WTC11 (cell line): Measurements from ENCODE around the gene RXRA. TPM values are rescaled to one million over a fixed set of nuclear protein-coding genes. Genes with fewer than 3 reads are reported as not detected.

Source experiments
- ATAC-seq: fragments of 200-7000 bp; cut with Tn5 transposase; 2 replicates; pipeline ENCODE4 v1.10.0; 2021; ENCODE audit warnings: mild to moderate bottlenecking, moderate library complexity
- CTCF ChIA-PET: fragments of 300-600 bp; sonication (Branson Sonifier 250); formaldehyde crosslinking; loops from one replicate; lab custom pipeline; 2021; ENCODE audit warnings: antibody characterized with exemption; lab: Charles Lee
- POLR2A ChIA-PET: fragments of 350-600 bp; sonication (Branson Sonifier 250); formaldehyde crosslinking; loops from one replicate; lab custom pipeline; 2021; ENCODE audit warnings: antibody characterized with exemption; lab: Charles Lee
- DNase-seq: peaks from one replicate; pipeline ENCODE4 v3.0.0; 2021; ENCODE audit warnings: low spot score
- H3K27ac Mint-ChIP-seq: 2 replicates; pipeline ENCODE4 v1.8.0; 2021; ENCODE audit warnings: mixed read lengths
- H3K27me3 Mint-ChIP-seq: 2 replicates; pipeline ENCODE4 v1.8.0; 2021; ENCODE audit warnings: low read depth, mild to moderate bottlenecking, moderate library complexity, mixed read lengths
- H3K36me3 Mint-ChIP-seq: 2 replicates; pipeline ENCODE4 v1.8.0; 2021; ENCODE audit warnings: mixed read lengths
- H3K4me1 Mint-ChIP-seq: 2 replicates; pipeline ENCODE4 v1.8.0; 2022; ENCODE audit warnings: mixed read lengths
- H3K4me3 Mint-ChIP-seq: 2 replicates; pipeline ENCODE4 v1.8.0; 2021; ENCODE audit warnings: mild to moderate bottlenecking, moderate library complexity, mixed read lengths
- H3K9me3 Mint-ChIP-seq: 2 replicates; pipeline ENCODE4 v1.8.0; 2021; ENCODE audit warnings: mixed read lengths
- ATF1 ChIP-seq: sonication (generic); formaldehyde crosslinking; IDR thresholded peaks from 2 replicates; pipeline ENCODE4 v1.8.1; 2023; ENCODE audit warnings: mild to moderate bottlenecking, moderate library complexity, missing genetic modification reagents
- ATF3 ChIP-seq: sonication (generic); formaldehyde crosslinking; conservative IDR thresholded peaks from 2 replicates; pipeline ENCODE4 v1.8.1; 2022; ENCODE audit warnings: mild to moderate bottlenecking, missing genetic modification reagents
- ATF6 ChIP-seq: sonication (generic); formaldehyde crosslinking; IDR thresholded peaks from 2 replicates; pipeline ENCODE4 v1.8.1; 2023; ENCODE audit warnings: mild to moderate bottlenecking, missing genetic modification reagents
- CBFB ChIP-seq: sonication (generic); formaldehyde crosslinking; IDR thresholded peaks from 2 replicates; pipeline ENCODE4 v1.8.1; 2022; ENCODE audit warnings: mild to moderate bottlenecking, low read depth, missing genetic modification reagents
- CREM ChIP-seq: sonication (generic); formaldehyde crosslinking; IDR thresholded peaks from 2 replicates; pipeline ENCODE4 v1.8.1; 2022; ENCODE audit warnings: mild to moderate bottlenecking, missing genetic modification reagents, moderate library complexity
- E2F4 ChIP-seq: sonication (generic); formaldehyde crosslinking; IDR thresholded peaks from 2 replicates; pipeline ENCODE4 v1.8.1; 2022; ENCODE audit warnings: low read depth, mild to moderate bottlenecking, moderate library complexity, missing genetic modification reagents, borderline replicate concordance
- EMX1 ChIP-seq: fragments of 250-450 bp; sonication (Bioruptor Pico); IDR thresholded peaks from 2 replicates; pipeline ENCODE4 v1.8.0; 2021; ENCODE audit warnings: mild to moderate bottlenecking
- ERG ChIP-seq: fragments of 250-450 bp; sonication (Bioruptor Pico); IDR thresholded peaks from 2 replicates; pipeline ENCODE4 v1.8.0; 2021; ENCODE audit warnings: mild to moderate bottlenecking
- FOXP1 ChIP-seq: sonication (generic); formaldehyde crosslinking; IDR thresholded peaks from 2 replicates; pipeline ENCODE4 v1.8.0; 2022; ENCODE audit warnings: missing genetic modification reagents, mild to moderate bottlenecking, moderate library complexity, borderline replicate concordance
- IRF1 ChIP-seq: sonication (generic); formaldehyde crosslinking; IDR thresholded peaks from 2 replicates; pipeline ENCODE4 v1.8.0; 2023; ENCODE audit warnings: missing genetic modification reagents
- PREB ChIP-seq: sonication (generic); formaldehyde crosslinking; IDR thresholded peaks from 2 replicates; pipeline ENCODE4 v1.8.1; 2022; ENCODE audit warnings: mild to moderate bottlenecking, missing genetic modification reagents, moderate library complexity, borderline replicate concordance
- RORB ChIP-seq: fragments of 250-450 bp; sonication (Bioruptor Pico); IDR thresholded peaks from 2 replicates; pipeline ENCODE4 v1.9.0; 2021; ENCODE audit warnings: mild to moderate bottlenecking
- ZMAT4 ChIP-seq: fragments of 250-450 bp; sonication (Bioruptor Pico); IDR thresholded peaks from 2 replicates; pipeline ENCODE4 v1.9.0; 2021; ENCODE audit warnings: mild to moderate bottlenecking
- ZNF121 ChIP-seq: sonication (generic); formaldehyde crosslinking; IDR thresholded peaks from 2 replicates; pipeline ENCODE4 v1.8.0; 2023; ENCODE audit warnings: missing genetic modification reagents
- ZNF232 ChIP-seq: sonication (generic); formaldehyde crosslinking; IDR thresholded peaks from 2 replicates; pipeline ENCODE4 v1.8.0; 2022; ENCODE audit warnings: mild to moderate bottlenecking, missing genetic modification reagents
- ZNF263 ChIP-seq: sonication (generic); formaldehyde crosslinking; IDR thresholded peaks from 2 replicates; pipeline ENCODE4 v1.8.1; 2022; ENCODE audit warnings: low read depth, mild to moderate bottlenecking, moderate library complexity, missing genetic modification reagents
- ZNF396 ChIP-seq: fragments of 250-450 bp; sonication (Bioruptor Pico); IDR thresholded peaks from 2 replicates; pipeline ENCODE4 v1.8.0; 2021; ENCODE audit warnings: mild to moderate bottlenecking, moderate library complexity, borderline replicate concordance
- ZNF423 ChIP-seq: fragments of 250-450 bp; sonication (Bioruptor Pico); IDR thresholded peaks from 2 replicates; pipeline ENCODE4 v2.1.2; 2022; ENCODE audit warnings: mild to moderate bottlenecking, moderate library complexity
- total RNA-seq: library from RNA; stranded (reverse); gene quantifications from 3 replicates; pipeline ENCODE4 v1.2.3, GENCODE V29; 2021

The RXRA gene
- total RNA-seq, 1 experiment from 2014 or later = 27.5 TPM

GRCh38 chr9:134351606-134352176 is 25.4 kb downstream of the RXRA start (continued):
- TF ChIP-seq E2F4 (CRISPR knock-in tag) (no peak), IRF1 (CRISPR knock-in tag) (no peak), ZNF423 (CRISPR knock-in tag) (no peak), EMX1 (CRISPR knock-in tag) (no peak), ZNF263 (no peak), FOXP1 (CRISPR knock-in tag) (no peak), ZNF232 (no peak), ZNF396 (CRISPR knock-in tag) (no peak), ERG (CRISPR knock-in tag) (no peak), CBFB (no peak), ZMAT4 (no peak), CREM (CRISPR knock-in tag) (no peak), ATF6 (no peak)

- peaks cover 7% of the 10 kb centered on the region; the same call in 1 of the 2 replicates for H3K4me1 Mint-ChIP-seq
- ATAC-seq = no peak
- H3K36me3 Mint-ChIP-seq = no peaks in the 10 kb centered on the region
- no peak for TF ChIP-seq ATF1 (CRISPR knock-in tag)
- TF ChIP-seq, all 79 proteins: peak for 0
- no peaks in the 10 kb centered on the region for H3K27me3 Mint-ChIP-seq
- peak overlapping the region; percentile 89; the same call in 1 of the 2 replicates for H3K27ac Mint-ChIP-seq
- no peak for DNase-seq
- H3K9me3 Mint-ChIP-seq = no peaks in the 10 kb centered on the region
- H3K4me3 Mint-ChIP-seq = no peak overlapping the region
- ChIA-PET POLR2A (no interaction called here), CTCF (no interaction called here)
Observed at GRCh38 chr9:134352247-134352933, 26.1 kb downstream of the RXRA start.

GRCh38 chr9:134353539-134353938 is 27.3 kb downstream of the RXRA start:
- TF ChIP-seq ZNF121 (CRISPR knock-in tag) (no peak), RORB (CRISPR knock-in tag) (no peak), PREB (CRISPR knock-in tag) (no peak), ATF3 (CRISPR knock-in tag) (no peak)
- Mint-ChIP-seq H3K27me3 (no peaks in the 10 kb centered on the region), H3K4me1 (peaks cover 7% of the 10 kb centered on the region; the same call in 1 of the 2 replicates), H3K9me3 (no peaks in the 10 kb centered on the region), H3K4me3 (no peak overlapping the region), H3K36me3 (no peaks in the 10 kb centered on the region), H3K27ac (no peak overlapping the region)
- POLR2A ChIA-PET = no interaction called here
- no peak for ATAC-seq
- no peak for DNase-seq
- CTCF ChIA-PET = no interaction called here
